ENCODE measurements around the gene ZBED1. TPM values are rescaled to one million over a fixed set of nuclear protein-coding genes. Genes with fewer than 3 reads are reported as not detected.
A peak's percentile ranks its signal among the peaks of the same experiment; 100 is the strongest.

ZBED1 gene
- total and polyA plus RNA-seq, 4 donors, result 13.5 to 36.7 (median 32.0) TPM

GRCh38 chrX:2504706-2505332, 4.0 kb upstream of the ZBED1 start:
- no peak for TF ChIP-seq CTCF (IDR thresholded peaks at IDR 0.05; ENCODE audit: control extremely low read depth, extremely low read depth)

GRCh38 chrX:2503591-2504500, 3.1 kb upstream of the ZBED1 start:
- Histone ChIP-seq H3K27ac (ENCODE audit: low read depth in 1 of 2, low read length in 1 of 2) (no peak overlapping the region), H3K4me3 (no peak overlapping the region), H3K9ac (ENCODE audit: insufficient read depth in 1 of 2, low read length in 2 of 2) (no peak overlapping the region), H3K4me1 (ENCODE audit: control insufficient read depth in 5 of 5, insufficient read depth in 5 of 5, low read length in 5 of 5) (peaks cover 6 to 10% (median 7%) of the 10 kb centered on the region in 5 donors), H3K36me3 (ENCODE audit: control insufficient read depth in 4 of 4, insufficient read depth in 4 of 4, low read length in 4 of 4) (no peaks in the 10 kb centered on the region), H3K27me3 (ENCODE audit: control insufficient read depth in 3 of 3, insufficient read depth in 3 of 3, low read length in 2 of 3) (no peaks in the 10 kb centered on the region), H3K9me3 (ENCODE audit: control insufficient read depth in 4 of 4, insufficient read depth in 3 of 4, low read length in 3 of 4) (peaks cover 0 to 2% (median 0%) of the 10 kb centered on the region in 4 donors)
- WGBS, 2 donors, result 92 to 95% methylated on average over 13 of the region's 13 CpGs
- DNase-seq (no peak), ATAC-seq (ENCODE audit: insufficient read depth, low FRiP score) (no peak)
- no peak for TF ChIP-seq CTCF (IDR thresholded peaks at IDR 0.05; ENCODE audit: control extremely low read depth, extremely low read depth)

More at GRCh38 chrX:2504706-2505332, 4.0 kb upstream of the ZBED1 start:
- H3K9ac ChIP-seq (ENCODE audit: insufficient read depth in 1 of 2, low read length in 2 of 2), result no peak overlapping the region
- no peak overlapping the region for H3K4me3 ChIP-seq
- H3K36me3 ChIP-seq (ENCODE audit: control insufficient read depth in 4 of 4, insufficient read depth in 4 of 4, low read length in 4 of 4), result no peaks in the 10 kb centered on the region
- peaks cover 0 to 2% (median 0%) of the 10 kb centered on the region in 4 donors for H3K9me3 ChIP-seq (ENCODE audit: control insufficient read depth in 4 of 4, insufficient read depth in 3 of 4, low read length in 3 of 4)
- ATAC-seq (ENCODE audit: insufficient read depth, low FRiP score) (no peak), DNase-seq (no peak)
- no peaks in the 10 kb centered on the region for H3K27me3 ChIP-seq (ENCODE audit: control insufficient read depth in 3 of 3, insufficient read depth in 3 of 3, low read length in 2 of 3)
- H3K4me1 ChIP-seq (ENCODE audit: control insufficient read depth in 5 of 5, insufficient read depth in 5 of 5, low read length in 5 of 5), result peaks cover 0 to 2% (median 0%) of the 10 kb centered on the region in 5 donors
- WGBS, 2 donors, result 66 to 68% methylated on average over 7 of the region's 7 CpGs
- no peak overlapping the region for H3K27ac ChIP-seq (ENCODE audit: low read depth in 1 of 2, low read length in 1 of 2)

- H3K36me3 ChIP-seq (ENCODE audit: control insufficient read depth in 4 of 4, insufficient read depth in 4 of 4, low read length in 4 of 4), result no peaks in the 10 kb centered on the region
- ATAC-seq (ENCODE audit: insufficient read depth, low FRiP score) (no peak), DNase-seq (peak in 1 of 3 donors; percentile 28)
- H3K4me3 ChIP-seq, result no peak overlapping the region
- H3K9me3 ChIP-seq (ENCODE audit: control insufficient read depth in 4 of 4, insufficient read depth in 3 of 4, low read length in 3 of 4), result peaks cover 0 to 2% (median 0%) of the 10 kb centered on the region in 4 donors
- H3K27me3 ChIP-seq (ENCODE audit: control insufficient read depth in 3 of 3, insufficient read depth in 3 of 3, low read length in 2 of 3), result no peaks in the 10 kb centered on the region
- no peak overlapping the region for H3K27ac ChIP-seq (ENCODE audit: low read depth in 1 of 2, low read length in 1 of 2)
- peaks cover 6 to 20% (median 11%) of the 10 kb centered on the region in 5 donors for H3K4me1 ChIP-seq (ENCODE audit: control insufficient read depth in 5 of 5, insufficient read depth in 5 of 5, low read length in 5 of 5)
- no peak overlapping the region for H3K9ac ChIP-seq (ENCODE audit: insufficient read depth in 1 of 2, low read length in 2 of 2)
- no peak for TF ChIP-seq CTCF (IDR thresholded peaks at IDR 0.05; ENCODE audit: control extremely low read depth, extremely low read depth)
- 59 to 66% methylated on average over 19 of the region's 19 CpGs for WGBS, 2 donors
Measured at GRCh38 chrX:2502668-2503519, 2.1 kb upstream of the ZBED1 start.

Data from lung (tissue), 12 donors.